ENCODE data around the gene OSTC. TPM values are rescaled to one million over a fixed set of nuclear protein-coding genes. Genes with fewer than 3 reads are reported as not detected.

The OSTC gene
- total and polyA plus RNA-seq, 9 donors: 52.0 to 110 (median 74.0) TPM

DNA sequence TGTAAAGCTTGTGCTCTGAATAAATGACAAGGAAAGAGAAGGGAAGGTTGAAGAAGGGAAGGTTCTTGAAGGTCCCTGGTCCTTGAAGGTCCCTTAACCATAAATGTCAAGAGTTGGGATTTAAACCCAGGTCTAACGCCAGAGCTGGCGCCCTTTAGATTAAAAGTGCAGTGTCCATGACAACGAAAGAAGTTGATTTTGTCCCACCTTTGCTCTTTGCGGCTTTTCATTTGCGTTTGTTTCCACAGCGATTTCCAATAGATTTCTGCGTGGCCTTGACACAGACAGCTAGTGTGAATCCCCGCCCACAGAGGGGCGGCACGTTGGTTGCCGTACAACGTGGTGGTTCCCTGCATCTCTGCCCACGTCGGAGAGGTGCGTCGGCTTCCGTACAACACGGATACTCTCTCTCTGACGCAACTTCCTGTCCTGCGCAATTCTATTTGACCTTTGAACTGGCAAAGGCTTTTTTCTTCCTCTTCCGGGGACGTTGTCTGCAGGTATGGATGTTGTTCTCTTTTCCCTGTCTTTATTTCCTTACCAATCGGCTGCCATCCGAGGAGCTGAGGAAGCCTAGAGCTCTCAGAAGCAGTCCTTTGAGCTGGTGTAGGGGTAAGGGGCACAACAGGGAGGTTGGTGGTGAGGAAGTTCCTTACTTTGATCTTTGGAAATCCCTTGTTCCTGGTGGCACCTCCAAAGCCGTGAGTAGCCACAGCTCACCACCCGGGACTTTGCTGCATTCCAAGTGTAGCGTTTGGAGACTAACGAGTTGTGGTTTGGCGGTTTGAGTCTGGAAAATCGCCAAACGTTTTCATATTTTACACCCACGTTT lies 30.1 kb upstream of the OSTC start, which contains the start of gene RPL34:
Gene RPL34, plus strand, starts transcription at position 476 of the 832 bp plus-strand sequence. CDS start 1,384 bp downstream, outside the sequence.
- 0 to 1% (median 0%) methylated on average over 32 of the region's 32 CpGs for WGBS, 3 donors
- DNase-seq: peak; percentile 94 to 97 (median 96)
- H3K36me3 ChIP-seq: no peaks in the 10 kb centered on the region
- TF ChIP-seq POLR2A (IDR thresholded peaks at IDR 0.05) (peak; percentile 93), CTCF (IDR thresholded peaks at IDR 0.05) (no peak), EP300 (IDR thresholded peaks at IDR 0.05) (peak; percentile 6)
- no peaks in the 10 kb centered on the region for H3K9me3 ChIP-seq
- peak within 1 kb of the TSS; percentile 81 for H3K4me3 ChIP-seq
- peak within 1 kb of the TSS; percentile 18 to 70 for H3K27ac ChIP-seq
- intact Hi-C loops (cut with DNase I): no loop called here
- peaks cover 3% of the 10 kb centered on the region for H3K4me1 ChIP-seq (ENCODE audit: insufficient read depth)
- no peaks in the 10 kb centered on the region for H3K27me3 ChIP-seq

- H3K4me3 ChIP-seq: peak overlapping the region; percentile 81
- no peak for DNase-seq
- peak overlapping the region; percentile 18 to 52 for H3K27ac ChIP-seq
- WGBS, 3 donors: 5 to 8% (median 6%) methylated on average over 23 of the region's 23 CpGs
- no peak for TF ChIP-seq CTCF (IDR thresholded peaks at IDR 0.05)
- TF ChIP-seq POLR2A (IDR thresholded peaks at IDR 0.05): no peak
- no peak for TF ChIP-seq EP300 (IDR thresholded peaks at IDR 0.05)
- H3K9me3 ChIP-seq: no peaks in the 10 kb centered on the region
- H3K36me3 ChIP-seq: no peaks in the 10 kb centered on the region
- H3K27me3 ChIP-seq: no peaks in the 10 kb centered on the region
- intact Hi-C loops (cut with DNase I): no loop called here
- peaks cover 3% of the 10 kb centered on the region for H3K4me1 ChIP-seq (ENCODE audit: insufficient read depth)
Measured at GRCh38 chr4:108620933-108621905, 29.2 kb upstream of the OSTC start.

DNA sequence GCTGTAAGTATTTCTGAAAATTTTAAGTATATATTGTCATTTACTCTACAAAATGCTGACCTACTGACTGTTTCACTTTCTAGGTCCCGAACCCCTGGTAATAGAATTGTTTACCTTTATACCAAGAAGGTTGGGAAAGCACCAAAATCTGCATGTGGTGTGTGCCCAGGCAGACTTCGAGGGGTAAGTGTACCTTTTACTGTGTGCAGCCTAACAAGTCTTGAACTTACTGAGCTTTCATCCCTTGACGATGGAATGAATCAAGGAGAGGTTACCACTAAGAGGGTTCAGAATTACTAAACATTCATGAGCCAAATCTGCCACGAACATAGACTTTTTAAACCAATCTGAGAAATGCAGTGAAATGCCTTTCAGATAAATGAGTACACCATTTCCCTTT lies 28.4 kb upstream of the OSTC start:
- peaks cover 3% of the 10 kb centered on the region for H3K4me1 ChIP-seq (ENCODE audit: insufficient read depth)
- no peak overlapping the region for H3K27ac ChIP-seq
- no peaks in the 10 kb centered on the region for H3K9me3 ChIP-seq
- no peaks in the 10 kb centered on the region for H3K36me3 ChIP-seq
- 68 to 83% (median 72%) methylated on average over 4 of the region's 4 CpGs for whole genome bisulfite sequencing, 3 donors
- H3K27me3 ChIP-seq: no peaks in the 10 kb centered on the region
- no peak for TF ChIP-seq POLR2A (IDR thresholded peaks at IDR 0.05)
- TF ChIP-seq CTCF (IDR thresholded peaks at IDR 0.05): no peak
- TF ChIP-seq EP300 (IDR thresholded peaks at IDR 0.05): no peak
- DNase-seq: no peak
- no peak overlapping the region for H3K4me3 ChIP-seq
- intact Hi-C loops (cut with DNase I): no loop called here

- Histone ChIP-seq H3K36me3 (no peaks in the 10 kb centered on the region), H3K27me3 (no peaks in the 10 kb centered on the region), H3K4me1 (ENCODE audit: insufficient read depth) (peaks cover 3% of the 10 kb centered on the region), H3K4me3 (no peak overlapping the region), H3K9me3 (no peaks in the 10 kb centered on the region), H3K27ac (no peak overlapping the region)
- no peak for DNase-seq
- intact Hi-C loops (cut with DNase I): no loop called here
- WGBS, 3 donors: 92 to 95% (median 93%) methylated on average over 5 of the region's 5 CpGs
- TF ChIP-seq EP300 (IDR thresholded peaks at IDR 0.05) (no peak), CTCF (IDR thresholded peaks at IDR 0.05) (no peak), POLR2A (IDR thresholded peaks at IDR 0.05) (no peak)
Measured at GRCh38 chr4:108622828-108623227, 27.6 kb upstream of the OSTC start.
